GM21825 (cell line): ENCODE measurements around the gene VSX1.
A peak's percentile ranks its signal among the peaks of the same experiment; 100 is the strongest.

Source experiments
- ATAC-seq: cut with Tn5 transposase; IDR thresholded peaks from one replicate; pipeline ENCODE4 v1.9.1; 2021; ENCODE audit warnings: mild to moderate bottlenecking, moderate library complexity; ENCODE audit not compliant: unreplicated experiment

The VSX1 gene

GRCh38 chr20:25081730-25082497 is at the start of gene VSX1:
VSX1 (minus strand) TSS chr20:25082141; CDS start chr20:25082096, 45 bp downstream.
- ATAC-seq = no peak

GRCh38 chr20:25129908-25130307 is 48.0 kb upstream of the VSX1 start:
- no peak for ATAC-seq

GRCh38 chr20:25129428-25129827 is 47.5 kb upstream of the VSX1 start:
- no peak for ATAC-seq

- no peak for ATAC-seq
These were observed 46.7 kb upstream of the VSX1 start for GRCh38 chr20:25128649-25129048.

DNA sequence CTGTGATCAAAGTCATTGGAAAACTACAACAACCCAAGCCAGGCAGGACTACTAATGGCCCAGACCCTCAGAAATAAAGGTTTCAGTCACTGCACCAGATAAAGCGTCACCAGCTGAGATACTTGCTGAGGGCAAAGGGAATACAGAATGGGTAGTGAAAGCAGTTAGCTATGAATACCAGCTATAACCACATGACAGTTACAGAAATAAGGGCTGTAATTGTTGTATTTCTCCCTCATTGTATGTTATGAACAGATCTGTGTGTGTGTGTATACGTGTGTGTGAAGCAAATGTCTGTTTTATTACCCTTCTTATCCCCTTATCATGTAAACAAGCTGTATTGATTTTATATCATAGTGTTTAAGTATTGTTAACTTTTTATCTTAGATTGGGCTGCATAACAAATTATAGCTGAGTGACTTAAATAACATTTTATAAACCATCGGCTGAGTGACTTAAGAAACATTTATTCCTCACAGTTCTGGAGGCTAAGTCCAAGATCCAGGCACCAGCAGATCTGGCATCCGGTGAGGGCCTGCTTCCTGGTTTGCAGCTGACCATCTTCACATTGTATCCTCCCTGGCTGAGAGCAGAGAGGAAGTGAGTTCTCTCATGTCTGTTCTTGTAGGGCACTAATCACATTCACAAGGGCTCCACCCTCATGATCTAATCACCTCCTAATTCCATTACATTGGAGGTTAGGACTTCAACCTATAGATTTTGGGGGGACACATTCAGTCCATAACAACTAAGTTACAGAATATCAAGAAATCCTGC is 46.0 kb upstream of the VSX1 start:
- no peak for ATAC-seq

DNA sequence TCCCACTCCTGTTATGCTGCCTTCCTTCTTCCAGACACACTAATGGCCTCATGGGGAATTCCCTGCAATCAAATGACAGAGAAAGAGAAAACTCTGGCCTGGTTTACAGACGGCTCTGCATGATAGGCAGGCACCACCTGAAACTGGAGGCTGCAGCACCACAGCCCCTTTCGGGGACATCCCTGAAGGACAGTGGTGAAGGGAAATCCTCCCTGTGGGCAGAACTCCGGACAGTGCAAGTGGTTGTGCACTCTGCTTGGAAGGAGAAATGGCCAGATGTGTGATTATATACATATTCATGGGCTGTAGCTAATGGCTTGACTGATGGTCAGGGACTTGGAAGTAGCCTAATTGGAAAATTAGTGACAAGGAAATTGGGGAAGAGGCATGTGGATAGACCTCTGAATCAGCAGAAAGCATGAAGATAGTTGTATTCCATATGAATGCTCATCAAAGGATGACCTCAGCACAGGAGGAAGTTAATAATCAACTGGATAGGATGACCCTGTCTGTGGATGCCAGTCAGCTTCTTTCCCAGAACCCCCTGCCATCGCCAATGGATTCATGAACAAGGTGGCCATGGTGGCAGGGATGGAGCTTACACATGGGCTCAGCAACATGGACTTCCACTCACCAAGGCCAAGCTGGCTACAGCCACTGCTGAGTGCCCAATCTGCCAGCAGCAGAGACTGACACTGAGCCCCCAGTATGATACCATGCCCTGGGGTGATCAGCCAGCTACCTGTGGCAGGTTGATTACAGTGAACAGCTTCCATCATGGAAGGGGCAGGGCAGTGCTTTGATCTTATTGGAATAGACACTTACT is 44.5 kb upstream of the VSX1 start:
- no peak for ATAC-seq

DNA sequence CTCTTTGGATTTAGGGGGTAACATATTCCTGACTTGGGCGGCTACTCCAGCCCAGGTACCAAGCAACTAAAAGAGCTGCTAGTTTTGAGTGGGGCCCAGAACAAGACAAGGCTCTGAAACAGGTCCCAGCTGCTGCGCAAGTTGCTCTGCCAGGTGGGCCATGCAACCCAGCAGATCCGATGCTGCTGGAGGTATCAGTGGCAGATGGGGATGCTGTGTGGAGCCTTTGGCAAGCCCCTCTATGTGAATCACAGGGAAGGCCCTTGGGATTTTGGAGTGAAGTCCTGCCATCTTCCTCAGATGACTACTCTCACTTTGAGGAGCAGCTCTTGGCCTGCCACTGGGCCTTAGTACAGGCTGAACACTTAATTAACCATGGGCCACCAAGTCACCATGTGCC is 43.7 kb upstream of the VSX1 start:
- no peak for ATAC-seq

GRCh38 chr20:25120920-25121319 is 39.0 kb upstream of the VSX1 start:
- ATAC-seq = no peak

DNA sequence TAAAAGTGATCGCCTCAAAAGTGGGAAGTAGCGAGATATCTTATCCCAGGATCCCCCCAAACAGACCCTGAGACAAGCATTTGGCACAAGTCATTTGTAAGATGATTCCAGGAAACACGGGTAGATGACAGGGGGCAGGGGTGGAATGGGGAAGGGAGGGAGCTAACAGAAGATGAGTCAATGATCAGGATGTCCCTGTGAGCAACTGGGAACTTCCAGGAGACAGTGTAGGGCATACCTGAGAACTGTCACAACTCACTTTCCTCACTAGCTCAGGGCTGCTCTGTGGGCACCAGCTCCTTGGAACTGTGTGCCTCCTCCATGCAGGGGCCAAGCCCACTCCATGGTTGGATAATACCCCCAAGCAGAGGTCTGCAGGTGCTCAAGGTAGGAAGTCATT is 38.5 kb upstream of the VSX1 start:
- no peak for ATAC-seq

DNA sequence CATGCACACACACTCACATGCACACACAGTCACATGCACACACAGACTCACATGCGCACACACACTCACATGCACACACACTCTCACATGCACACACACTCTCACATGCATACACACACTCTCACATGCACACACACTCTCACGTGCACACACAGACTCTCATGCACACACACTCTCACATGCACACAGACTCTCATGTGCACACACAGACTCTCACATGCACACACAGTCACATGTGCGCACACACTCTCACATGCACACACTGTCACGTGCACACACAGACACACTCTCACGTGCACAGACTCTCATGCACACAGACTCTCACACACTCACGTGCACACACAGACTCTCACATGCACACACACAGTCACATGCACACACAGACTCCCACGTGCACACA is 36.6 kb upstream of the VSX1 start:
- ATAC-seq = no peak

DNA sequence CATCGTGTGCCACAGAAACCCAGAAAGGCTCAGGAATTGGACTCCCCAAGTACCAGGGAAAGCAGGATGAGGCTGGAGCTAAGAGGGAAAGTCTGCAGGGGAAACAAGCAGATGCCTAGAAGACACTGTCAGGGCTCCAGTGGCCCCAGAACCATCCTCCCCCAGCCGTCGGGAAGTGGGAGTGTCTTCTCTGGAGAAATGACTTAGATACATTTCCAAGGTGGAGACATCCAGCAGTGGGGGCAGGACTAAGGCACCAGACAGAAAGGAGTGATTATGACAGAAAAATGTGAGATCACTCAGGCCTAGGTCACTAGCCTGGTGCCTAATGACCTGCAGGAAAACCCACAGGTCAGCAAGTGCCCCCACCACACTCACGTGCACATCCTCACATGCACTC is 36.0 kb upstream of the VSX1 start:
- no peak for ATAC-seq

DNA sequence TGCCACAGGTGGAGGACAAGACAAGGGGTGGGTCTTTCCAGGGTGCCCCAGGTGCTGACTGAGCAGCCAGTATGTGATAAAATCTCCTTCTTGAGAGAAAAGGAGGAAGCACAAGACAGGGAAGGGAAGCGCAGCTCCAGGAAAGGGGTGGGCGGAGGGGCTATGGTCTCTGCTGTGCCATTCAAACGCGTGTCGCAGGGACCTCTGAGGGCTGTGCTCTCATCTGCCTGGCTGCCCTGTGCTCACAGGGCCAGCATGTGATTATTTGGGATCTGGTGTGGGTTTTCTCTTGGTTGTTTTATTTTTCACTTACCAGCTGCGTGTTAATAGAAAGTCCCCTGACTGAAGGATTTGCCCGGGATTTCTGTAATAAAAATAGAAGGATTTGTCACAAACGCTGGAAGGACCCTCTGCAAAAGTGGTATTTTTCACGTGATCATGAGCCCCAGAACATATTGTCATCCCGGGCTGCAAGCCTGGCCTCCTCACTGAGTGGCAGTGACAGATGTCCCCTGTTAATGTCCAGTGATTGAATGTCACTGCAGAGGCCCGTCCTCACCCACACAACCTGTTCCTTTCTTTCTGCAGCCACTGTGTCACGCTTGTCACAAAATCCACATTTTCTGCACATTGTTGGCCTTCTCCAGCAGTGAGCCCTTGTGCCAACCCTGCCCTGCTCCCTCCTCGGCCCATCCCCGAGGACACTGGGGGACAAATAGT is 35.0 kb upstream of the VSX1 start:
- ATAC-seq = no peak

DNA sequence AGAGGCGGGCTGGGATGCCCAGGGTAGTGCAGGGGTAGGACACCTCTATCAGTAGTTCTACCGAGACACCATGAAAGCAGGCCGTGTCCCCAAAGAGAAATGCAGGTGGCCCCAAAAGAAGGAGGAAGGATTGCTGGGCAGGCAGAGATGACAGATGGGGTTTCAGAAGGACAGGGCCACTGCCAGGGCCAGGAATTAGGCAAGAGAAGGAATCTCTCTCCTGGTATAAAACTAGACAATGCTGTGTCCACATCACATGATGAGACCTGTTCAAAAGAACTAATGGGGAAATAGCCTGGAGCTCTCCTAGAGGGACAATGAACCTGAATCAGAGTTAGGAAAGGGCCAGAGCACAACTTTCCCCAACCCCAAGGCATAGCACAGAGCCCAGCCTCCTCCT is 21.6 kb upstream of the VSX1 start:
- ATAC-seq = no peak

DNA sequence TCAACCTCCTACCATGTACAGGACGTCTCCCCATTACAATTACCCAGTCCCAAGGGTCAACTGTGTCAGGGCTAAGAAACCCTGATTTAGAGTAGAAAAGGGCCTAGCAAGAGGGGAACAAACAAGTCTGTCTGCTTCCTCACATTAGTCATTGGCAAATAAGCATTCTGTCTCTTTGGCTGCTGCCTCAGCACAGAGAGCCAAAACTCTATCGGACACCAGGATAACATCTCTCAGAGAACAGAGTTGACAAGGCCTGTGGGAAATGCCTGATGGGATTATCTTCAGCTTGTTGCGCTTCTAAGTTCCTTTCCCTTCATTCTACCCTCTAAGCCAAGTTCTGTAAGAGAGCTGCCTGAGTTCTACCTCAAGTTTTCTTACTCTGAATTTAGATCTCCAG is 19.0 kb upstream of the VSX1 start:
- no peak for ATAC-seq

- no peak for ATAC-seq
These were observed 17.7 kb upstream of the VSX1 start for GRCh38 chr20:25099601-25100140.

- no peak for ATAC-seq
These were observed 15.6 kb upstream of the VSX1 start for GRCh38 chr20:25097498-25097897.

- ATAC-seq = peak; percentile 90
These were observed 8.8 kb upstream of the VSX1 start for GRCh38 chr20:25090492-25091429.

DNA sequence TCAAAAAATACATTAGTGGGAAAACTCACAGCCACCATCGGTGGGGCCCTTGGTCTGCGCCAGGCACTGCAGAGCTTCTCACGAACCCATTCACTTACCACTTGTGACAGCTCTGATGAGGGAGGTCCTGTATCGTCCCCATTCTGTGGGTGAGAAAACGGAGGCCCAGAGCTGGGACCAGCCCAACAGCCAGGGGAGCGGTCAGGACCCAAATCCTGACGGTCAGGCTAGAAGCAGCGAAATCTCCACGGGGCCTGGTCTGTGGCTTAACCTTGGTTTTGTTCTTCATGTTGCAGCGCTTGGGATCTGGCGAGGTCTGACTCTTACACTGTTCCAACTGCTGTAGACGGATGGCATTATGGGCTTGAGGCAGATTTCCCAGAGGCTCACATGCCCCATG is 7.7 kb upstream of the VSX1 start:
- no peak for ATAC-seq

GRCh38 chr20:25089096-25089495 is 7.2 kb upstream of the VSX1 start:
- no peak for ATAC-seq

DNA sequence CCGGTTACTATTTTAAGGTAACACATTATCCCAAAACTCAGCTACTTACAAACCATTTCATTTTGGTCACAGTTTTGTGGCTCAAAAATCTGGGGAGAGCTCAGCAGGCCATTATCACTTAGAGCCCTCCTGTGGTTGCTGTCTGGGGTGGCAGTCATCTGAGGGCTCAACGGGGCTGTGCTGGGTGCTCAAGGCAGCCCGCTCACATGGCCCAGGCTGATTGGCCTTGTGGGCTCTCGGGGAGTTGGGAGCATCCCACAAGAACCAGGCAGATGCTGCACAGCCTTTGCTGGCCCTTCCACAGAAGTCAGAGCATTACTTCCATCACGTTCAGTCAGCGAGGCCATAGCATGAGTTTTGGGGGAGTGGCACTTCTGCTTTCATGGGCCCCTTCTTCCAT is 6.3 kb upstream of the VSX1 start:
- ATAC-seq = no peak
